ENCODE data around the gene NBEAL1. TPM values are rescaled to one million over a fixed set of nuclear protein-coding genes. Genes with fewer than 3 reads are reported as not detected.

The NBEAL1 gene
- total and polyA plus RNA-seq, 2 experiments from 2014 or later = 13.3 to 21.8 TPM

DNA sequence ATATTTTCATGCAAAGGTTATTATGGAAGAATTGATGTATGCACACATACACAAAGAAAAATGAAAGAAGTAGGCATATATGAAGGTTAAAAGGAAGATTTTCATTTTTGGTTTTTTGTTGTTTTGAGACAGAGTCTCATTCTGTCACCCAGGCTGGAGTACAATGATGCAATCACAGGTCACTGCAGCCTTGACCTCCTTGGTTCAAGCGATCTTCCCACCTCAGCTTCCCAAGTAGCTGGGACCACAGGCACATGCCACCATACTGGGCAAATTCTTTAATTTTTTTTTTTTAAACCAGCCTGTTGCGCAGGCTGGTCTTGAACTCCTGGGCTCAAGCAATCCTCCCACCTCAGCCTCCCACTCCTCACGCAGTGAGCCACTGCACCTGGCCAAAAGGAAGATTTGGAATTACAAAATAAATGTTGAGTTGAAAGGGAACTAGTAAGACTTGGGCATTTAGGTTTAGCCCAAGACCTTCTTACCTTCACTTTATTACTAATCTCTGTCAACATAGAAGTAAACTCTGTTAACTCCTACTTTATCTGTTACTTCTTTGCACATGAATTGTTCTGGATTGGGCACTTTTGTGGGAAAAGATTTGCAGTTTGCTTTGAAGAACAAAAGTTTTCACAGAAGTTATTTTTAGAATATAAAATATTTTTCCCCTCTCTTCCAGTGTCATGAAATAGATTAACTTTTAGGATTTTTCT is 31.7 kb upstream of the NBEAL1 start (continued):
- TF ChIP-seq, protein P1, sequence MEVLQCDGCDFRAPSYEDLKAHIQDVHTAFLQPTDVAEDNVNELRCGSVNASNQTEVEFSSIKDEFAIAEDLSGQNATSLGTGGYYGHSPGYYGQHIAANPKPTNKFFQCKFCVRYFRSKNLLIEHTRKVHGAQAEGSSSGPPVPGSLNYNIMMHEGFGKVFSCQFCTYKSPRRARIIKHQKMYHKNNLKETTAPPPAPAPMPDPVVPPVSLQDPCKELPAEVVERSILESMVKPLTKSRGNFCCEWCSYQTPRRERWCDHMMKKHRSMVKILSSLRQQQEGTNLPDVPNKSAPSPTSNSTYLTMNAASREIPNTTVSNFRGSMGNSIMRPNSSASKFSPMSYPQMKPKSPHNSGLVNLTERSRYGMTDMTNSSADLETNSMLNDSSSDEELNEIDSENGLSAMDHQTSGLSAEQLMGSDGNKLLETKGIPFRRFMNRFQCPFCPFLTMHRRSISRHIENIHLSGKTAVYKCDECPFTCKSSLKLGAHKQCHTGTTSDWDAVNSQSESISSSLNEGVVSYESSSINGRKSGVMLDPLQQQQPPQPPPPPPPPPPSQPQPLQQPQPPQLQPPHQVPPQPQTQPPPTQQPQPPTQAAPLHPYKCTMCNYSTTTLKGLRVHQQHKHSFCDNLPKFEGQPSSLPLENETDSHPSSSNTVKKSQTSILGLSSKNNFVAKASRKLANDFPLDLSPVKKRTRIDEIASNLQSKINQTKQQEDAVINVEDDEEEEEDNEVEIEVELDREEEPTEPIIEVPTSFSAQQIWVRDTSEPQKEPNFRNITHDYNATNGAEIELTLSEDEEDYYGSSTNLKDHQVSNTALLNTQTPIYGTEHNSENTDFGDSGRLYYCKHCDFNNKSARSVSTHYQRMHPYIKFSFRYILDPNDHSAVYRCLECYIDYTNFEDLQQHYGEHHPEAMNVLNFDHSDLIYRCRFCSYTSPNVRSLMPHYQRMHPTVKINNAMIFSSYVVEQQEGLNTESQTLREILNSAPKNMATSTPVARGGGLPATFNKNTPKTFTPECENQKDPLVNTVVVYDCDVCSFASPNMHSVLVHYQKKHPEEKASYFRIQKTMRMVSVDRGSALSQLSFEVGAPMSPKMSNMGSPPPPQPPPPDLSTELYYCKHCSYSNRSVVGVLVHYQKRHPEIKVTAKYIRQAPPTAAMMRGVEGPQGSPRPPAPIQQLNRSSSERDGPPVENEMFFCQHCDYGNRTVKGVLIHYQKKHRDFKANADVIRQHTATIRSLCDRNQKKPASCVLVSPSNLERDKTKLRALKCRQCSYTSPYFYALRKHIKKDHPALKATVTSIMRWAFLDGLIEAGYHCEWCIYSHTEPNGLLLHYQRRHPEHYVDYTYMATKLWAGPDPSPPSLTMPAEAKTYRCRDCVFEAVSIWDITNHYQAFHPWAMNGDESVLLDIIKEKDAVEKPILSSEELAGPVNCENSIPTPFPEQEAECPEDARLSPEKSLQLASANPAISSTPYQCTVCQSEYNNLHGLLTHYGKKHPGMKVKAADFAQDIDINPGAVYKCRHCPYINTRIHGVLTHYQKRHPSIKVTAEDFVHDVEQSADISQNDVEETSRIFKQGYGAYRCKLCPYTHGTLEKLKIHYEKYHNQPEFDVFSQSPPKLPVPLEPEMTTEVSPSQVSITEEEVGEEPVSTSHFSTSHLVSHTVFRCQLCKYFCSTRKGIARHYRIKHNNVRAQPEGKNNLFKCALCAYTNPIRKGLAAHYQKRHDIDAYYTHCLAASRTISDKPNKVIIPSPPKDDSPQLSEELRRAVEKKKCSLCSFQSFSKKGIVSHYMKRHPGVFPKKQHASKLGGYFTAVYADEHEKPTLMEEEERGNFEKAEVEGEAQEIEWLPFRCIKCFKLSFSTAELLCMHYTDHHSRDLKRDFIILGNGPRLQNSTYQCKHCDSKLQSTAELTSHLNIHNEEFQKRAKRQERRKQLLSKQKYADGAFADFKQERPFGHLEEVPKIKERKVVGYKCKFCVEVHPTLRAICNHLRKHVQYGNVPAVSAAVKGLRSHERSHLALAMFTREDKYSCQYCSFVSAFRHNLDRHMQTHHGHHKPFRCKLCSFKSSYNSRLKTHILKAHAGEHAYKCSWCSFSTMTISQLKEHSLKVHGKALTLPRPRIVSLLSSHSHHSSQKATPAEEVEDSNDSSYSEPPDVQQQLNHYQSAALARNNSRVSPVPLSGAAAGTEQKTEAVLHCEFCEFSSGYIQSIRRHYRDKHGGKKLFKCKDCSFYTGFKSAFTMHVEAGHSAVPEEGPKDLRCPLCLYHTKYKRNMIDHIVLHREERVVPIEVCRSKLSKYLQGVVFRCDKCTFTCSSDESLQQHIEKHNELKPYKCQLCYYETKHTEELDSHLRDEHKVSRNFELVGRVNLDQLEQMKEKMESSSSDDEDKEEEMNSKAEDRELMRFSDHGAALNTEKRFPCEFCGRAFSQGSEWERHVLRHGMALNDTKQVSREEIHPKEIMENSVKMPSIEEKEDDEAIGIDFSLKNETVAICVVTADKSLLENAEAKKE (CRISPR knock-in tag; IDR thresholded peaks at IDR 0.05) = no peak
- TF ChIP-seq STAT1 (IDR thresholded peaks at IDR 0.05; ENCODE audit: unreplicated experiment) = no peak
- TF ChIP-seq, protein P2, sequence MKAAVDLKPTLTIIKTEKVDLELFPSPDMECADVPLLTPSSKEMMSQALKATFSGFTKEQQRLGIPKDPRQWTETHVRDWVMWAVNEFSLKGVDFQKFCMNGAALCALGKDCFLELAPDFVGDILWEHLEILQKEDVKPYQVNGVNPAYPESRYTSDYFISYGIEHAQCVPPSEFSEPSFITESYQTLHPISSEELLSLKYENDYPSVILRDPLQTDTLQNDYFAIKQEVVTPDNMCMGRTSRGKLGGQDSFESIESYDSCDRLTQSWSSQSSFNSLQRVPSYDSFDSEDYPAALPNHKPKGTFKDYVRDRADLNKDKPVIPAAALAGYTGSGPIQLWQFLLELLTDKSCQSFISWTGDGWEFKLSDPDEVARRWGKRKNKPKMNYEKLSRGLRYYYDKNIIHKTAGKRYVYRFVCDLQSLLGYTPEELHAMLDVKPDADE (IDR thresholded peaks at IDR 0.05) = no peak

DNA sequence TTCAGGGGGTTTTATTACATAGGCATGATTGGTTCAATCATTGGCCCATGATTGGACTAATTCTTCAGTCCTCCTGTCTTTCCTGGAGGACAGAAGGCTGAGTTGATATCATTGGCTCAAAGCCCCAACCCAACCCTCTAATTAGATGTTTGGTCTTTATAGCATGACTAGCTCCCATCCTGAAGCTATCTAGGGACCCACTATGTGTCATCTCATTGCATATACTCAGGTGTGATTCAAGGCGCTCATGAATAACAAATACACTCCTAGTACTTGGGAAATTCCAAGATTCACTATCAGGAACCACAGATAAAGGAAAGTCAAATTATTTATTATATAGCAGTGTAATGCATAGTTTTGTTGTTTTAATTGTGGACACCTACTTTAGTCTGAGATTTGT is 24.9 kb upstream of the NBEAL1 start:
- Histone ChIP-seq H3K4me1 (ENCODE audit: insufficient read depth) (no peaks in the 10 kb centered on the region), H3K27me3 (ENCODE audit: insufficient read depth) (no peaks in the 10 kb centered on the region), H3K36me3 (ENCODE audit: insufficient read depth) (no peaks in the 10 kb centered on the region), H3K4me2 (no peak overlapping the region), H3K79me2 (replicated peaks; ENCODE audit: insufficient read depth) (no peaks in the 10 kb centered on the region), H3K9me2 (ENCODE audit: insufficient read depth) (no peaks in the 10 kb centered on the region), H4K20me1 (replicated peaks; ENCODE audit: insufficient read depth) (no peaks in the 10 kb centered on the region), H3K4me3 (no peak overlapping the region), H2AFZ (no peak overlapping the region), H3F3A (replicated peaks; ENCODE audit: low read depth) (no peaks in the 10 kb centered on the region), H3K27ac (ENCODE audit: low read depth) (no peak overlapping the region)
- Mint-ChIP-seq H3K27me3 (ENCODE audit: insufficient read depth, low read depth, poor library complexity) (no peaks in the 10 kb centered on the region), H3K36me3 (ENCODE audit: low read depth) (no peaks in the 10 kb centered on the region), H3K27ac (no peak overlapping the region), H3K4me1 (no peaks in the 10 kb centered on the region), H3K4me3 (no peak overlapping the region), H3K9me3 (no peaks in the 10 kb centered on the region)
- DNase-seq (ENCODE audit: low spot score) (no peak), ATAC-seq (no peak)
- TF ChIP-seq, protein P1 (CRISPR knock-in tag; IDR thresholded peaks at IDR 0.05) = no peak

Measured in GM23338 (cell line).